ENCODE data around the gene ANKRD33B. TPM values are rescaled to one million over a fixed set of nuclear protein-coding genes. Genes with fewer than 3 reads are reported as not detected.

The ANKRD33B gene
- total and polyA plus RNA-seq, 2 of the 13 experiments (the other 11 are each of a cell fraction or from before 2014, with no cell fraction given): 0.02 TPM; not detected in 1

DNA sequence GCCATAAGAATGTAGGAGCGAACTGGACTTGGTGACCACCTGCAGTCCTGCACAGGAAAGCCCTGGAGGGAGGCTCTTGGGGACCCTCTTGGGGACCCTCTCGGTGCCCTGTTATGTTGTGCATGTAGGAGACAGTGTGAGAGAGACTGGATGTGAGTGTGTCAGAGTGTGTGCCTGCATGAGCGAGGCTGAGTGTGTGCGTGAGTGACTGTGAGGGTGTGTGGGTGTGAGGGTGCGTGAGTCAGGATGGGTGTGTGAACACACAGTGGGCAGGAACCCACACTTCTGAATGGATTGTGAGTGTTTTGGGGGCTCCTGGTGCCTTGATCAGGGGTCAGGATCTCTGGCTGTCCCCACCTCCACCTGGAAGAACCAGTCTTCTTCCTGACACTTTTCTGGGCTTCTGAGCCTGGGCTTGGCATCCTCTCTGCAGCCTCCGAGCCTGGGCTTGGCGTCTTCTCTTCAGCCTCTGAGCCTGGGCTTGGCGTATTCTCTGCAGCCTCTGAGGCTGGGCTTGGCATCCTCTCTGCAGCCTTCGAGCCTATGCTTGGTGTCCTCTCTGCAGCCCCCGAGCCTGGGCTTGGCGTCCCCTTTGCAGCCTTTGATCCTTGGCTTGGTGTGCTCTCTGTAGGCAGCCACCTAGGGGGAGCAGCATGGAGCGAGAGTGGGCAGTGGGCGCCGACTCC, 25.6 kb upstream of the ANKRD33B start:
- Histone ChIP-seq H3K9ac (ENCODE audit: insufficient read depth, low read depth, low read length) (no peak overlapping the region), H3K4me1 (ENCODE audit: insufficient read depth, low read length) (no peaks in the 10 kb centered on the region), H3K79me2 (ENCODE audit: insufficient read depth, low read length) (no peaks in the 10 kb centered on the region), H3K27ac (ENCODE audit: extremely low read length, insufficient read depth, low read length) (no peak overlapping the region), H3K4me2 (ENCODE audit: low read depth, low read length) (no peak overlapping the region), H3K9me3 (ENCODE audit: low read length) (no peaks in the 10 kb centered on the region), H3K4me3 (replicated peaks in 1 of 3; ENCODE audit: insufficient read depth in 1 of 3, low read depth in 2 of 3, low read length in 3 of 3) (no peak overlapping the region), H4K20me1 (ENCODE audit: insufficient read depth, low read length) (no peaks in the 10 kb centered on the region), H3K27me3 (ENCODE audit: control insufficient read depth in 1 of 2, insufficient read depth in 2 of 2, low read length in 2 of 2) (peaks cover 0 to 23% of the 10 kb centered on the region in 2 experiments; a peak in 4 of 5 replicates), H3K36me3 (replicated peaks in 1 of 2; ENCODE audit: control insufficient read depth in 1 of 2, insufficient read depth in 2 of 2, low read length in 2 of 2) (no peaks in the 10 kb centered on the region), H2AFZ (ENCODE audit: low read length) (no peak overlapping the region)
- ChIA-PET POLR2A (no interaction called here), CTCF (ENCODE audit: low intra/inter-chr PET ratio, low total read pairs) (no interaction called here)
- intact Hi-C loops (cut with micrococcal nuclease; ENCODE audit: unreplicated experiment) (no loop called here), in situ Hi-C loops (cut with HindIII; ENCODE audit: extremely low pct_ligation_motif_present, low pct_unique_long_range_greater_than_20kb) (no loop called here)
- no peak for ATAC-seq
- no TSS peak for BruUV-seq (replicated peaks)
- FAIRE-seq: no peak
- no peak for DNase-seq (ENCODE audit: low spot score)
- WGBS (ENCODE audit: low lambda C conversion rate): 47% methylated on average over 9 of the region's 14 CpGs
- TF ChIP-seq PATZ1 (CRISPR knock-in tag; IDR thresholded peaks at IDR 0.05) (no peak), ZNF432 (CRISPR knock-in tag; IDR thresholded peaks at IDR 0.05; ENCODE audit: borderline replicate concordance) (no peak), NR3C1 (CRISPR knock-in tag; IDR thresholded peaks at IDR 0.05) (no peak), SMAD3 (CRISPR knock-in tag; IDR thresholded peaks at IDR 0.05) (no peak), ATM (IDR thresholded peaks at IDR 0.05; ENCODE audit: borderline replicate concordance) (no peak), SAP130 (CRISPR knock-in tag; IDR thresholded peaks at IDR 0.05; ENCODE audit: low read depth) (no peak)
- TF ChIP-seq, protein P1, sequence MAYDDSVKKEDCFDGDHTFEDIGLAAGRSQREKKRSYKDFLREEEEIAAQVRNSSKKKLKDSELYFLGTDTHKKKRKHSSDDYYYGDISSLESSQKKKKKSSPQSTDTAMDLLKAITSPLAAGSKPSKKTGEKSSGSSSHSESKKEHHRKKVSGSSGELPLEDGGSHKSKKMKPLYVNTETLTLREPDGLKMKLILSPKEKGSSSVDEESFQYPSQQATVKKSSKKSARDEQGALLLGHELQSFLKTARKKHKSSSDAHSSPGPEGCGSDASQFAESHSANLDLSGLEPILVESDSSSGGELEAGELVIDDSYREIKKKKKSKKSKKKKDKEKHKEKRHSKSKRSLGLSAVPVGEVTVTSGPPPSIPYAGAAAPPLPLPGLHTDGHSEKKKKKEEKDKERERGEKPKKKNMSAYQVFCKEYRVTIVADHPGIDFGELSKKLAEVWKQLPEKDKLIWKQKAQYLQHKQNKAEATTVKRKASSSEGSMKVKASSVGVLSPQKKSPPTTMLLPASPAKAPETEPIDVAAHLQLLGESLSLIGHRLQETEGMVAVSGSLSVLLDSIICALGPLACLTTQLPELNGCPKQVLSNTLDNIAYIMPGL (CRISPR knock-in tag; IDR thresholded peaks at IDR 0.05; ENCODE audit: borderline replicate concordance in 1 of 2, low read depth in 1 of 2): no peak
- TF ChIP-seq, protein P2, sequence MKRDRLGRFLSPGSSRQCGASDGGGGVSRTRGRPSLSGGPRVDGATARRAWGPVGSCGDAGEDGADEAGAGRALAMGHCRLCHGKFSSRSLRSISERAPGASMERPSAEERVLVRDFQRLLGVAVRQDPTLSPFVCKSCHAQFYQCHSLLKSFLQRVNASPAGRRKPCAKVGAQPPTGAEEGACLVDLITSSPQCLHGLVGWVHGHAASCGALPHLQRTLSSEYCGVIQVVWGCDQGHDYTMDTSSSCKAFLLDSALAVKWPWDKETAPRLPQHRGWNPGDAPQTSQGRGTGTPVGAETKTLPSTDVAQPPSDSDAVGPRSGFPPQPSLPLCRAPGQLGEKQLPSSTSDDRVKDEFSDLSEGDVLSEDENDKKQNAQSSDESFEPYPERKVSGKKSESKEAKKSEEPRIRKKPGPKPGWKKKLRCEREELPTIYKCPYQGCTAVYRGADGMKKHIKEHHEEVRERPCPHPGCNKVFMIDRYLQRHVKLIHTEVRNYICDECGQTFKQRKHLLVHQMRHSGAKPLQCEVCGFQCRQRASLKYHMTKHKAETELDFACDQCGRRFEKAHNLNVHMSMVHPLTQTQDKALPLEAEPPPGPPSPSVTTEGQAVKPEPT (CRISPR knock-in tag; IDR thresholded peaks at IDR 0.05; ENCODE audit: low read depth): no peak
